NCI-H1092 (cell line): Measurements from ENCODE around the gene KCTD10.
"Not testable (repeated sequence)": the region's sequence is repeated elsewhere in the genome, so short reads cannot be mapped to it uniquely, and the experiment has no call there.

Experiments used
- DNase-seq: peaks from one replicate; lab custom pipeline; 2025; lab: John Stamatoyannopoulos, UW

Gene KCTD10

DNA sequence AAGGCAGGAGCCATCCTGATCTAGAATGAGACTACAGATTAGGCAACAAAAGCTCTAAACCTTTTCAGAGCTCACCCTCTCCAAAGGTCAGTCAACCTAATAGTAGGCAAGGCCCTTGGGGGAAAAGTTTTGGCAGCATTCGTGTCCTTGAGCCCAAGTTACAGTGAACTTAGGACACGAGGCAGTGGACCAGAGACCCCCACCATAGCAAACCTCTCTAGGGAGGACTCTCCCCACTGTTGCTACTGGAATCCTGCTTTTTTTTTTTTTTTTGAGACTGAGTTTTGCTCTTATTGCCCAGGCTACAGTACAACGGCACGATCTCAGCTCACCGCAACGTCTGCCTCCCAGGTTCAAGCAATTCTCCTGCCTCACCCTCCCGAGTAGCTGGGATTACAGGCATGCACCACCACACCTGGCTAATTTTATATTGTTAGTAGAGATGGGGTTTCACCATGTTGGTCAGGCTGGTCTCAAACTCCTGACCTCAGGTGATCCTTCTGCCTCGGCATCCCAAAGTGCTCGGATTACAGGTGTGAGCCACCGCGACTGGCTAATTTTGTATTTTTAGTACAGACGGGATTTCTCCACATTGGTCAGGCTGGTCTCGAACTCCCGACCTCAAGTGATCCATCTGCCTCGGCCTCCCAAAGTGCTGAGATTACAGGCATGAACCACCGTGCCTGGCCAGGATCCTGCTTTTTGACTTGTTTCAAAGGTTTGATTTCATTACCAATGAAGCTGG, 3.4 kb downstream of the KCTD10 start:
- DNase-seq, result not testable (repeated sequence)

GRCh38 chr12:109473006-109473405, 4.1 kb downstream of the KCTD10 start:
- no peak for DNase-seq

DNA sequence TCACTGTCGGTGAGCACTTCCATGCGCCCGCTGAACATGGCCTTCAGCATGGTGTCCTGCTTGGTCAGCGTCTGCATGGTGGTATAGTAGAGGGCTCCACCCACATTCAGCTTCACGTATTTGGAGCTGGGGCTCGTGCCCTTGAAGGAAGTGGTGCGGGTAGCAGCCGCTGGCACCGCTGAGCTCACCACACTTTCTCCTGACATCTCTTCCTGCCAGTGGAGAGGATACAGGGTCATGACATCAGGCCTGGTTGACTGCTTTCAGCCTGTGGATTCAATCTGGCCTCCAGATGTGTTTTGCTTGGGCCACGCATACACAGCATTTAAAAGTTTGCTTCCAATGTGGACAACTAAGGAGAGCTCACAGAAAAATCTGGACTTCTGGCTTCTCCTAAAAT, 7.6 kb downstream of the KCTD10 start:
- DNase-seq, result no peak

GRCh38 chr12:109467978-109468676, 9.0 kb downstream of the KCTD10 start:
- no peak for DNase-seq

- DNase-seq, result no peak
These were observed 10.3 kb downstream of the KCTD10 start for GRCh38 chr12:109466821-109467220.

GRCh38 chr12:109466305-109466704, 10.8 kb downstream of the KCTD10 start:
- no peak for DNase-seq

- DNase-seq, result no peak
These were observed 12.3 kb downstream of the KCTD10 start for GRCh38 chr12:109464642-109465351.

- DNase-seq, result no peak
These were observed 13.3 kb downstream of the KCTD10 start for GRCh38 chr12:109463756-109464155.

DNA sequence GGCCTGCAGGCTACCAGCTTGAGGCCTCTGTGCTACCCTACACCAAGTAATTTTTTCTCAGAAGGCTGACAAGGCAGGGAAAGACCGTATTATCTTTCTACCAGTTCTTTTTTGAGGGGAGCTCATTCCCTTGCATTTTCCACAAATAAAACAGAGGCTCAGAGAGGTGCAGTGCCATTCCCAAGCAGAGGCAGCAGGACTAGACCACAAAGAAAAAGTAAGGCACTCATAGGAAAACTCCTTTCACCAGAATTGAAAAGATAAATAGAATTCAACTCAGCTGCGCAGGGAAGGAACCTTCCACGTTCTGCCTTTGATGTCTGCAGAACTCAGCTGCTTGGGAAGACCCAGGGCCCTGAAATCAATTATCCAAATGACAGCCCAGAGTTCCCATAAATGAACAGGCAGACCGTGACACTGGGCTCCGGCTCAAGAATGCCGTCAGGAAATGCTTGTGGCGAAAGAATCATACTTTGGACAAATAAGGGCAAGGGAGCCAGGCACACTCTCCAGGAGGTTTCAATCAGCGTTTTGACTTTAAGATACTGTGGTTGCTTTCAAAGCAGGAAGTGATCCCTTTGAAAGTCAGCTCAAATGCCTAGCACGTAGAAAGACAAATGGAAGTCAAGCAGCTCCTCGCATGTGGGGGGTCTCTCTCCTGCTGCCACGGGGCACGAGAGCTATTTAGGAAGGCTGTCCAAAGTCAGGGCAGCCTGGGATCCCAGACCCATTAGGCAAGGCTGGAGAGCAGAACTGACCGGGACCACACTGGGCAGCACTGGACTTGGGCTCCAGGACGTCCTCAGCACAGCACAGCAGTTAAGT, 14.0 kb downstream of the KCTD10 start:
- no peak for DNase-seq

DNA sequence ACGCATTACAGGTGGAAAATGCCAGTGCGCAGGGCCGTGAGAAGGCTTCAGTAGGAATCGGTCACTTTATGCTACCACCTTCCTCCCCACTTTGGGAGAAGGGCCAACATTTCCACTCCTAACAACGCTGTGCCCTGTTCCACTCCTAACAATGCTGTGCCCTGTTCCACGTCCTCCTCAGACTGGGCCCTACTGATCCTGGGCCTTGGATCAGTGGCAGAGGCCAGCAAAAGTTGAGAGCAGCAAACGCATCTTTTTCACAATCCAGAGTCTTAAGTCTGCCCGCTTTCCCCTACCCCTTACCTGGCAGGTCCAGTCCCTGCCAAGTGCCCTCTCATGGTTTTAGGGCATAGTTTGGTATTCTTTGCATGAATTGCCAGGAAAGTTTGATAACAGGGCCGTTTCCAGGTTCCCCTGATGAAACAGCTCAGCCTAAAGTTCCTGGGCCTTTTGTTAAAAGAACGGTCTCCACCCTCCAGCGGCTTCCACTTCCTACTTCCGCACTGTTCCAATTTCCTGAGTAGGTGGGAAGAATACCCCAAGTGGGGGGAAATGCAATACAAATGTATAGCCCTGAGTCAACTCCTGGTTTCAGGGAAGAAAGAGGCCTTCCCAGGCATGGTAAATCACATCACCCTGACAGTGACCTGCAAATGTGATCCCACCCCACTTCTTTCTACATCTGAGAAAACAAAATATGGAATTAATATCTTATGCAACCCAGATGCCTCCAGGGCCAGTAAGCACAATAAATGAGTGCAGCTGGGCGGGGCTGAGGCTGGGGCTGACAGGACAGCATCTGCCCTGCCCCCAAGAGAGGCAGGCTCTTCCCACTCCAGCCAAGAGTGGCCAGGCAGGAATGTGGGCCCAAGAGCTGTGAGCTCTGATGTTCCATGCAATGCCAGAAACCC, 15.0 kb downstream of the KCTD10 start:
- no peak for DNase-seq

DNA sequence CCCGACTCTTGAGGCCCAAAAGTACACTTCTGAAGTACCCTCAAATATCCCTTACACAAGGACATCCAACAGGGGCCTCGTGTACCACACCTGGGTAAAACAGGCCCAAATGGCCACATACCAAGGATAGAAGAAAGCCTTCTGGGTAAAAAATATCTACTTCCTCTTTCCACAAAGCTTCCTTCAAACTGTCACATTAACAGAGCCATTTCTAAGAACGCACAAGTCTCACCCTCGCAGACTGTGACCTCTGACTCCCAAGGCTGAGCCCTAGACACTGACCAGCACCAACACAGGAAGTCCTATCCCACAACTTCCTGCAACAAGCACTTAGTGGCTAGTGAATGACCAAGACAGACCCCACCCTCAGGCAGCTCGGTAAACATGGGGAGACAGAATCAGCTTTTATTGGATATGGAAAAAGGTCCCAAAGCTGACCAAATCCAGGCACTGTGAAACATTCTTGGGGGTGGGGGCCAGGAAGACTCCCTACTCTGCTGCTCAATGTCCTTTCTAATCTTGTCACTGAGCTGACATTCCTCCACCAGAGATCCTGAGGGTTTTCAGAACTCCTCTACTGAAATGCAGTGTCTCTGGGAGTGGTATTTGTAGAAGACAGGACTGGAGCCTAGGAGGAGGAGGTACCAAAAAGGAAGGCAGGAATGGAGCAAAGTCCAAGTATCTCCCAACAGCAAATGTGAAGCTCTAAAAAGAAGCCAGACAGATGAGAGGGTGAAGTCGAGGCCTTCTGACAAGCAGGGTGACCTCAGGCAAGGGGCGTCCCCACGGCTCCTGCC, 15.9 kb downstream of the KCTD10 start:
- DNase-seq, result no peak

DNA sequence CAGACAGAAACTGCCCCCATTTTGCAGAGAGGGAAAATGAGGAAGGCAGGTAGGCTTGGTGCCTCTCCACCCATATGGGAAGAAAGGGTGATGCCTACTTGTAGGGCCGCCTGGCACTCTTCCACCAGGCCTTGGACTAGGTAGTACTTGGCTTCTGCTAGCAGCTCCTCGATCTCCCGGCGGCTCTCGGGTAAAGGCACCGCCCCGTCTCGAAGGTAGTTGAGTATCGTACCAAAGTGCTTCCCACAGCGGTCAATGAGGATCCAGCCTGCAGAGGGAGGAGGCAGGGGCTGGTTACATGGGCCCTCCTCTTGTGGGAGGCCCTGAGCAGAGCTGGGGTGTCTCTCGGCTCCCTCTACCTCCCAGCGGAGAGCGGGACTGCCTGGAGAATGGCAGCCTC, 16.6 kb downstream of the KCTD10 start:
- no peak for DNase-seq

- DNase-seq, result no peak
These were observed 17.9 kb downstream of the KCTD10 start for GRCh38 chr12:109459247-109459646.

DNA sequence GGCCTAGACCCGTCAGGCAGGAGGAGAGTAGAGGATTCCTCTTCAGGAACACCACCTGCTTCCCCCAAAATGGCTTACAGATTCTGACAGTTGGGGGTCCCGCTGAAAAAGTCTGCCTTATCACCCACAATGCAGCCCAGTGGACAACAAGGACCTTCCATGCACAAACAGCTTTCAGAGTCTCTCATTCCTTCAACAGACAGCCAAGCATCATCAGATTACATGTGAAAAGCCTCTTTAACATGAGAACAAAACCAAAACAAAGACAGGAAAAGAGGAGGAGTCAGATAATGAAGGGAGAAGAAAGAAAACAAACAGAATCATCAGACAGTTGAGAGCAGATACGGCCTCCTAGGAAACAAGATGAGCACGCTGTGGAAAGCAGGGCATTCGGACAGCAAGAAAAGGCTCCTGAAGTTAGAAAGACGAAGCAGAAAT, 18.3 kb downstream of the KCTD10 start:
- no peak for DNase-seq

GRCh38 chr12:109458086-109458485, 19.0 kb downstream of the KCTD10 start:
- DNase-seq, result no peak

GRCh38 chr12:109455706-109456105, 21.4 kb downstream of the KCTD10 start:
- DNase-seq, result no peak

- DNase-seq, result no peak
These were observed 24.6 kb downstream of the KCTD10 start for GRCh38 chr12:109452489-109452888.

GRCh38 chr12:109451400-109451799, 25.7 kb downstream of the KCTD10 start:
- DNase-seq, result no peak

DNA sequence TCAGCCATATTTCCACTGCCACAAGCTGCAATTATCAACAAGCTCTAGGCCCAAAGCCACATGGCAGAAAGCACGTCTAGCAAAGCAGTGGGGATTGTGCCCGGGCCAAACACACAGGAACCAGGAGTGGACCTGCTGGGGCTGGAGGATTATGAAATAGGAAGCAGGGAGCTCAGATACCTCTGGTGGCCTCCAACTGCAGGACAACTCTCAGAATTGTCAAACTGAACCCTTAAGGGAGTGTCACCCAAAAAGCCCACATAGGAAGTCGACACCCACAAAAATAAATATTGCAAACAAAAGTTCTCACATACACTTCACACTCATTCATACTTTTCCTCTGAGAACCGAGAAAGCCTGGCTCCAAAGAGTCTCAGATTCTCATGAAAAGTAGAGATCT, 26.1 kb downstream of the KCTD10 start:
- DNase-seq, result no peak

DNA sequence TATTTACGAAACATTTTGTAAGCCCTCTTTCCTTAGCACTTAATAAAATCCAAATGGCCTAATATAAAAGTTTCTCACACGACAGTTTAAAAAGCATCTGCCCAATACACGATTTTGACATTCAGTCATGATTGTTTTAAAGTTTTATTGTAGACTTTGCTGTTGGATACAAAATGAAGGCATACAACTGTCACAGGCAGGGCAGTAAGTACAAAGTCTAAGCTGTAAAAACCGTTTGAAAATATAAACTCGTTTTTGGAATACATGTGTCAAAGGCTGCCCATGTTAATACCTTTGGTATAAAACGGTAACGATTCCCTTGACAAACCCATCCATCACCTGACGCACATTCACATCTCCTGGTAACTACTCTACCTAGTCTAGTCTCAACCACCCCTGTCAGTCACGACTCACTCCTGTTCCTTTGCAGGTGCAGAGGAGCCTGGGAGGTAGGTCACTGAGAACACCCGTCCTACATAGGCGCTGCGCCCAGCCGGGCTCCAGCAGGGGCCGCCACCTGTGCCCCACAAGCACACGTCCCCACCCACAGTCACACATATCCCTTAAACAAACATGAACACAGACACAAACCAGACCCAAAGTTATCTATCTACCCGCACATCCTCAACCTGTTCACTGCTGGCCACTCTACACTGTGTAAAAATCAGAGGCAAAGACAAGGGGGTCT, 27.1 kb downstream of the KCTD10 start:
- DNase-seq, result no peak
